Tibial nerve (tissue), 4 donors: ENCODE results near the gene MYD88. TPM values are rescaled to one million over a fixed set of nuclear protein-coding genes. Genes with fewer than 3 reads are reported as not detected.

Experiments
- DNase-seq, 2 donors: peaks; one replicate each; pipeline ENCODE4 v3.0.0-alpha.2; 2019; ENCODE audit warnings: low spot score in 2 of 2
- H3K27ac ChIP-seq, 4 donors: fragments of 200-600 bp; sonication (generic) in 3 of 4; one replicate each; pipeline ENCODE4 v1.5.1; 2017 to 2019; ENCODE audit warnings: mild to moderate bottlenecking in 1 of 4
- H3K27me3 ChIP-seq, 2 donors: fragments of 200-600 bp; sonication (generic) in 1 of 2; one replicate each; pipeline versions ENCODE4 v1.5.1 to v1.6.0; 2017 to 2019
- H3K36me3 ChIP-seq, 3 donors: fragments of 200-600 bp; sonication (generic); one replicate each; pipeline ENCODE4 v1.5.1; 2018 to 2019
- H3K4me1 ChIP-seq, 4 donors: fragments of 200-600 bp; sonication (generic) in 3 of 4; one replicate each; pipeline ENCODE4 v1.5.1; 2017 to 2019
- H3K4me3 ChIP-seq, 4 donors: fragments of 200-600 bp; sonication (generic) in 3 of 4; one replicate each; pipeline ENCODE4 v1.5.1; 2017 to 2019; ENCODE audit warnings: mild to moderate bottlenecking in 1 of 4, moderate library complexity in 1 of 4
- H3K9me3 ChIP-seq, 4 donors: fragments of 200-600 bp; sonication (generic) in 3 of 4; one replicate each; pipeline ENCODE4 v1.5.1; 2017 to 2019
- EP300 ChIP-seq, 2 donors: sonication (generic); formaldehyde crosslinking; IDR thresholded peaks; one replicate each; pipeline ENCODE4 v1.6.1; 2017; ENCODE audit warnings: antibody characterized with exemption in 2 of 2, mild to moderate bottlenecking in 1 of 2
- POLR2A ChIP-seq, 2 donors: fragments of 450-650 bp; IDR thresholded peaks; one replicate each; pipeline ENCODE4 v1.6.1; 2017; ENCODE audit warnings: antibody characterized with exemption in 2 of 2, mild to moderate bottlenecking in 2 of 2, moderate library complexity in 2 of 2
- WGBS, 2 donors: methylation state at CpG; one replicate each; pipeline ENCODE4 v1.1.5; 2018; 5-methylcytosine and 5-hydroxymethylcytosine counted together
- total RNA-seq, 4 donors: library from RNA; depleted of rRNA; stranded (reverse); fragments of >200 nt; gene quantifications; one replicate each; pipeline ENCODE4 v1.1.0, GENCODE V29; 2016
- TF ChIP-seq, protein P1 (sequence below), 5 experiments: fragments of 200-600 bp in 3 of 5; fragments of 450-650 bp in 2 of 5; sonication (generic) in 3 of 5; IDR thresholded peaks; one replicate each; pipeline ENCODE4 v1.5.1; 2016 to 2019; ENCODE audit warnings: antibody characterized with exemption in 5 of 5, mild to moderate bottlenecking in 3 of 5, moderate library complexity in 2 of 5

MYD88 gene
- 10 to 100 TPM; 29.9 to 36.3 (median 34.3) TPM for total RNA-seq

DNA sequence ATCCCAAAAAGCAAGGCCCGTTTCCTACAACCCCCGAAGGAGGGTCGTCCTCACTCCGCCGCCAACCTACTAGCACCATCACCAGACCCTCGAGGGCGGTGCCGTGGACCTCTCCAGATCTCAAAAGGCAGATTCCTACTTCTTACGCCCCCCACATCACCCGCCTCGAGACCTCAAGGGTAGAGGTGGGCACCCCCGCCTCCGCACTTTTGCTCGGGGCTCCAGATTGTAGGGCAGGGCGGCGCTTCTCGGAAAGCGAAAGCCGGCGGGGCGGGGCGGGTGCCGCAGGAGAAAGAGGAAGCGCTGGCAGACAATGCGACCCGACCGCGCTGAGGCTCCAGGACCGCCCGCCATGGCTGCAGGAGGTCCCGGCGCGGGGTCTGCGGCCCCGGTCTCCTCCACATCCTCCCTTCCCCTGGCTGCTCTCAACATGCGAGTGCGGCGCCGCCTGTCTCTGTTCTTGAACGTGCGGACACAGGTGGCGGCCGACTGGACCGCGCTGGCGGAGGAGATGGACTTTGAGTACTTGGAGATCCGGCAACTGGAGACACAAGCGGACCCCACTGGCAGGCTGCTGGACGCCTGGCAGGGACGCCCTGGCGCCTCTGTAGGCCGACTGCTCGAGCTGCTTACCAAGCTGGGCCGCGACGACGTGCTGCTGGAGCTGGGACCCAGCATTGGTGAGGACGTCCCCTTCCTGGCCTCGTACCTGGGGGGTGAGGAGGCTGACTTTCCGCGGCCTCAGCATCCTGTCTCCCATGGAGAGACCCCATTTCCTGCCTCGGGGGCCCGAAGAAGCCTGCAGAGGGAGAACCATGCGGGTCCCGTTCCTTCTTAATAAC lies at the start of gene MYD88:
MYD88 (plus strand) TSS at position 313 of the 842 bp plus-strand sequence; CDS start at position 353, 40 bp downstream.
- H3K27me3 ChIP-seq, result no peaks in the 10 kb centered on the region
- H3K36me3 ChIP-seq, result peaks cover 0 to 43% (median 4%) of the 10 kb centered on the region in 3 donors
- no peaks in the 10 kb centered on the region for H3K9me3 ChIP-seq
- peak within 1 kb of the TSS; percentile 70 to 98 (median 88) for H3K4me3 ChIP-seq
- peak within 1 kb of the TSS; percentile 72 to 96 (median 92) for H3K27ac ChIP-seq
- peaks cover 0 to 55% (median 23%) of the 10 kb centered on the region in 4 donors for H3K4me1 ChIP-seq
- WGBS, 2 donors, result 0 to 3% methylated on average over 34 to 62 of the region's 65 CpGs
- peak; percentile 74 to 75 for DNase-seq
- peak in 1 of 2 donors; percentile 58 for TF ChIP-seq EP300 (IDR thresholded peaks at IDR 0.05)
- TF ChIP-seq, protein P1, sequence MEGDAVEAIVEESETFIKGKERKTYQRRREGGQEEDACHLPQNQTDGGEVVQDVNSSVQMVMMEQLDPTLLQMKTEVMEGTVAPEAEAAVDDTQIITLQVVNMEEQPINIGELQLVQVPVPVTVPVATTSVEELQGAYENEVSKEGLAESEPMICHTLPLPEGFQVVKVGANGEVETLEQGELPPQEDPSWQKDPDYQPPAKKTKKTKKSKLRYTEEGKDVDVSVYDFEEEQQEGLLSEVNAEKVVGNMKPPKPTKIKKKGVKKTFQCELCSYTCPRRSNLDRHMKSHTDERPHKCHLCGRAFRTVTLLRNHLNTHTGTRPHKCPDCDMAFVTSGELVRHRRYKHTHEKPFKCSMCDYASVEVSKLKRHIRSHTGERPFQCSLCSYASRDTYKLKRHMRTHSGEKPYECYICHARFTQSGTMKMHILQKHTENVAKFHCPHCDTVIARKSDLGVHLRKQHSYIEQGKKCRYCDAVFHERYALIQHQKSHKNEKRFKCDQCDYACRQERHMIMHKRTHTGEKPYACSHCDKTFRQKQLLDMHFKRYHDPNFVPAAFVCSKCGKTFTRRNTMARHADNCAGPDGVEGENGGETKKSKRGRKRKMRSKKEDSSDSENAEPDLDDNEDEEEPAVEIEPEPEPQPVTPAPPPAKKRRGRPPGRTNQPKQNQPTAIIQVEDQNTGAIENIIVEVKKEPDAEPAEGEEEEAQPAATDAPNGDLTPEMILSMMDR (IDR thresholded peaks at IDR 0.05), result no peak
- TF ChIP-seq POLR2A (IDR thresholded peaks at IDR 0.05), result peak in 1 of 2 donors; percentile 47

DNA sequence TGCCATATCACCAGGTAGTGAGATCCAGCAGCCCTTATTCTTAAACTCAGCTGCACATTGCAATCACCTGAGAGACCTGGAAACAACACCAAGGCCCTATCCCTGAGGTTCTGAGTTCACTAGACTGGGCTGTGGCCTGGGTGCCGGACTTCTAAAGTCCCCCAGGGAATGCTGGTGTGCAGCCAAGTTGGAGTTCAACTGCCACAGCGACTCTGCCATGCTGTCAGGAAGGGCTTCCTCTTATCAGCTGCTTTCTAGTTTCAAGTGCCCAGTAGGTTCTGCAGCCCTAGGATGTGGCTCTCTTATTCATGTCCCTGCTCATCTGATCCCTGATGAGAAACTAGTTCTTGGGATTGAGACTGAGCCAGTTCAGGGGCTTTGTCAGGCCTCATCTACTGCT lies 49.3 kb upstream of the MYD88 start:
- Histone ChIP-seq H3K4me1 (no peaks in the 10 kb centered on the region), H3K9me3 (peaks cover 0 to 23% (median under 1%) of the 10 kb centered on the region in 4 donors), H3K27me3 (no peaks in the 10 kb centered on the region), H3K27ac (no peak overlapping the region), H3K36me3 (no peaks in the 10 kb centered on the region), H3K4me3 (no peak overlapping the region)
- TF ChIP-seq POLR2A (IDR thresholded peaks at IDR 0.05) (no peak), EP300 (IDR thresholded peaks at IDR 0.05) (no peak)
- TF ChIP-seq, protein P1 (IDR thresholded peaks at IDR 0.05), result no peak
- WGBS, 2 donors, result 83 to 89% methylated on average over 2 of the region's 2 CpGs
- DNase-seq, result no peak

GRCh38 chr3:38090453-38090852 lies 48.0 kb upstream of the MYD88 start:
- DNase-seq, result no peak
- WGBS, 2 donors, result 73 to 88% methylated on average over 3 of the region's 3 CpGs
- TF ChIP-seq, protein P1 (IDR thresholded peaks at IDR 0.05), result no peak
- no peak for TF ChIP-seq POLR2A (IDR thresholded peaks at IDR 0.05)
- no peak for TF ChIP-seq EP300 (IDR thresholded peaks at IDR 0.05)

GRCh38 chr3:38094999-38095398 lies 43.5 kb upstream of the MYD88 start:
- Histone ChIP-seq H3K4me1 (no peaks in the 10 kb centered on the region), H3K9me3 (no peaks in the 10 kb centered on the region), H3K36me3 (peaks cover 0 to 3% (median 0%) of the 10 kb centered on the region in 3 donors), H3K27ac (no peak overlapping the region), H3K4me3 (no peak overlapping the region), H3K27me3 (no peaks in the 10 kb centered on the region)
- DNase-seq, result no peak
- 63 to 100% methylated on average over 2 to 3 of the region's 3 CpGs for WGBS, 2 donors
- no peak for TF ChIP-seq EP300 (IDR thresholded peaks at IDR 0.05)
- TF ChIP-seq, protein P1 (IDR thresholded peaks at IDR 0.05), result no peak
- no peak for TF ChIP-seq POLR2A (IDR thresholded peaks at IDR 0.05)

More at GRCh38 chr3:38090453-38090852, 48.0 kb upstream of the MYD88 start:
- Histone ChIP-seq H3K4me1 (no peaks in the 10 kb centered on the region), H3K27ac (no peak overlapping the region), H3K27me3 (no peaks in the 10 kb centered on the region), H3K36me3 (peaks cover 0 to 3% (median 0%) of the 10 kb centered on the region in 3 donors), H3K4me3 (no peak overlapping the region), H3K9me3 (peaks cover 0 to 12% (median 0%) of the 10 kb centered on the region in 4 donors)
